HepG2 (cell line): Measurements from ENCODE around the gene DEPDC1. TPM values are rescaled to one million over a fixed set of nuclear protein-coding genes. Genes with fewer than 3 reads are reported as not detected.

Experiments
- ARNTL ChIP-seq: sonication (generic); formaldehyde crosslinking; IDR thresholded peaks from 2 replicates; pipeline ENCODE4 v1.4.0; 2020; ENCODE audit warnings: mild to moderate bottlenecking, missing genetic modification reagents
- BCL6 ChIP-seq: IDR thresholded peaks from 2 replicates; pipeline ENCODE4 v1.6.1; 2016; ENCODE audit warnings: missing genetic modification reagents, missing compliant biosample characterization
- CBFB ChIP-seq: sonication (generic); formaldehyde crosslinking; IDR thresholded peaks from 2 replicates; pipeline ENCODE4 v1.4.0; 2020; ENCODE audit warnings: missing genetic modification reagents
- CENPT ChIP-seq: sonication (generic); formaldehyde crosslinking; IDR thresholded peaks from 2 replicates; pipeline ENCODE4 v1.8.0; 2022; ENCODE audit warnings: low read depth, mild to moderate bottlenecking, moderate library complexity, missing genetic modification reagents
- CHD2 ChIP-seq: IDR thresholded peaks from 2 replicates; pipeline ENCODE4 v1.6.1; 2011; ENCODE audit warnings: low read depth, low read length, improper control_type of control experiment
- HOXA9 ChIP-seq: sonication (generic); formaldehyde crosslinking; IDR thresholded peaks from 2 replicates; pipeline ENCODE4 v1.8.1; 2022; ENCODE audit warnings: missing genetic modification reagents, mild to moderate bottlenecking, moderate library complexity, borderline replicate concordance
- MIXL1 ChIP-seq: IDR thresholded peaks from 2 replicates; pipeline ENCODE4 v1.6.1; 2016
- NBN ChIP-seq: fragments of 450-650 bp; conservative IDR thresholded peaks from 2 replicates; pipeline ENCODE4 v1.6.1; 2017
- NR1H2 ChIP-seq: sonication (generic); formaldehyde crosslinking; IDR thresholded peaks from 2 replicates; pipeline ENCODE4 v1.8.1; 2022; ENCODE audit warnings: low read depth, missing genetic modification reagents, borderline replicate concordance
- POLR2A ChIP-seq, 2 experiments: IDR thresholded peaks; 2 replicates each; pipeline ENCODE4 v1.6.1; 2011; ENCODE audit warnings: low read depth in 2 of 2, low read length in 2 of 2, mild to moderate bottlenecking in 1 of 2, moderate library complexity in 1 of 2; ENCODE audit not compliant: insufficient read depth in 1 of 2
- RBAK ChIP-seq: sonication (generic); formaldehyde crosslinking; IDR thresholded peaks from 2 replicates; pipeline ENCODE4 v1.5.1; 2020; ENCODE audit warnings: mild to moderate bottlenecking, missing genetic modification reagents
- RORA ChIP-seq: sonication (generic); formaldehyde crosslinking; IDR thresholded peaks from 2 replicates; pipeline ENCODE4 v1.5.0; 2020; ENCODE audit warnings: mild to moderate bottlenecking, missing genetic modification reagents, moderate library complexity
- SIX4 ChIP-seq: sonication (generic); formaldehyde crosslinking; IDR thresholded peaks from 2 replicates; pipeline ENCODE4 v1.4.0; 2020; ENCODE audit warnings: missing genetic modification reagents
- TBP ChIP-seq: sonication (generic); formaldehyde crosslinking; IDR thresholded peaks from 2 replicates; pipeline ENCODE4 v1.5.0; 2020; ENCODE audit warnings: missing genetic modification reagents
- TRIM22 ChIP-seq: fragments of 450-650 bp; IDR thresholded peaks from 2 replicates; pipeline ENCODE4 v1.6.1; 2017
- ZKSCAN5 ChIP-seq: sonication (generic); formaldehyde crosslinking; IDR thresholded peaks from 2 replicates; pipeline ENCODE4 v1.5.1; 2020; ENCODE audit warnings: mild to moderate bottlenecking, missing genetic modification reagents
- ZNF12 ChIP-seq: sonication (generic); formaldehyde crosslinking; IDR thresholded peaks from 2 replicates; pipeline ENCODE4 v1.5.0; 2020; ENCODE audit warnings: missing genetic modification reagents
- ZNF225 ChIP-seq: sonication (generic); formaldehyde crosslinking; IDR thresholded peaks from 2 replicates; pipeline ENCODE4 v1.4.0; 2020; ENCODE audit warnings: mild to moderate bottlenecking, missing genetic modification reagents
- ZNF234 ChIP-seq: sonication (generic); formaldehyde crosslinking; conservative IDR thresholded peaks from 2 replicates; pipeline ENCODE4 v1.5.1; 2020; ENCODE audit warnings: mild to moderate bottlenecking, missing genetic modification reagents
- ZNF530 ChIP-seq: sonication (generic); formaldehyde crosslinking; IDR thresholded peaks from 2 replicates; pipeline ENCODE4 v1.5.0; 2020; ENCODE audit warnings: low read depth, mild to moderate bottlenecking, missing genetic modification reagents
- ZNF550 ChIP-seq: sonication (generic); formaldehyde crosslinking; IDR thresholded peaks from 2 replicates; pipeline ENCODE4 v1.4.0; 2020; ENCODE audit warnings: mild to moderate bottlenecking, missing genetic modification reagents, borderline replicate concordance
- ZNF567 ChIP-seq: sonication (generic); formaldehyde crosslinking; IDR thresholded peaks from 2 replicates; pipeline ENCODE4 v1.8.1; 2023; ENCODE audit warnings: mild to moderate bottlenecking, missing genetic modification reagents, borderline replicate concordance
- ZNF569 ChIP-seq: sonication (generic); formaldehyde crosslinking; IDR thresholded peaks from 2 replicates; pipeline ENCODE4 v1.5.0; 2020; ENCODE audit warnings: mild to moderate bottlenecking, missing genetic modification reagents, moderate library complexity, borderline replicate concordance
- ZNF644 ChIP-seq: IDR thresholded peaks from 2 replicates; pipeline ENCODE4 v1.6.1; 2016; ENCODE audit warnings: low read depth
- ZNF720 ChIP-seq: sonication (generic); formaldehyde crosslinking; IDR thresholded peaks from 2 replicates; pipeline ENCODE4 v1.4.0; 2020; ENCODE audit warnings: missing genetic modification reagents
- ZNF782 ChIP-seq: sonication (generic); formaldehyde crosslinking; IDR thresholded peaks from 2 replicates; pipeline ENCODE4 v1.4.0; 2020; ENCODE audit warnings: missing genetic modification reagents, mild to moderate bottlenecking, borderline replicate concordance
- ZNF816 ChIP-seq: sonication (generic); formaldehyde crosslinking; IDR thresholded peaks from 2 replicates; pipeline ENCODE4 v1.8.0; 2022; ENCODE audit warnings: missing genetic modification reagents, mild to moderate bottlenecking, borderline replicate concordance
- polyA plus RNA-seq, 8 experiments: library from polyadenylated mRNA; depleted of rRNA in 3 of 8; stranded (reverse) in 7 of 8; unstranded in 1 of 8; fragments of >200 nt; fragmentation: Illumina TruSeq in 4 of 8; extraction: Trizol in 4 of 8; gene quantifications; 2 replicates each; pipeline versions ENCODE4 v1.2.1 to v1.2.3, GENCODE V29; 2011 to 2016; ENCODE audit warnings: low read depth in 4 of 8, missing spikeins in 1 of 8, mixed read lengths in 1 of 8; ENCODE audit not compliant: insufficient read depth in 1 of 8
- total RNA-seq, 5 experiments: library from RNA; depleted of rRNA; stranded (reverse); fragments of >200 nt; fragmentation: Illumina TruSeq; extraction: Trizol; gene quantifications; 2 replicates each; pipeline ENCODE4 v1.2.3, GENCODE V29; 2016; ENCODE audit warnings: low read depth in 1 of 5
- TF ChIP-seq, protein P1 (sequence below): sonication (generic); formaldehyde crosslinking; IDR thresholded peaks from 2 replicates; pipeline ENCODE4 v1.8.1; 2023; ENCODE audit warnings: mild to moderate bottlenecking, moderate library complexity, missing genetic modification reagents
- TF ChIP-seq, protein P2 (sequence below): sonication (generic); formaldehyde crosslinking; IDR thresholded peaks from 2 replicates; pipeline ENCODE4 v1.4.0; 2020; ENCODE audit warnings: mild to moderate bottlenecking, missing genetic modification reagents

The DEPDC1 gene
- total and polyA plus RNA-seq, 2 of the 13 experiments (the other 11 are each of a cell fraction or from before 2014, with no cell fraction given) = 7.0 to 20.2 TPM

DNA sequence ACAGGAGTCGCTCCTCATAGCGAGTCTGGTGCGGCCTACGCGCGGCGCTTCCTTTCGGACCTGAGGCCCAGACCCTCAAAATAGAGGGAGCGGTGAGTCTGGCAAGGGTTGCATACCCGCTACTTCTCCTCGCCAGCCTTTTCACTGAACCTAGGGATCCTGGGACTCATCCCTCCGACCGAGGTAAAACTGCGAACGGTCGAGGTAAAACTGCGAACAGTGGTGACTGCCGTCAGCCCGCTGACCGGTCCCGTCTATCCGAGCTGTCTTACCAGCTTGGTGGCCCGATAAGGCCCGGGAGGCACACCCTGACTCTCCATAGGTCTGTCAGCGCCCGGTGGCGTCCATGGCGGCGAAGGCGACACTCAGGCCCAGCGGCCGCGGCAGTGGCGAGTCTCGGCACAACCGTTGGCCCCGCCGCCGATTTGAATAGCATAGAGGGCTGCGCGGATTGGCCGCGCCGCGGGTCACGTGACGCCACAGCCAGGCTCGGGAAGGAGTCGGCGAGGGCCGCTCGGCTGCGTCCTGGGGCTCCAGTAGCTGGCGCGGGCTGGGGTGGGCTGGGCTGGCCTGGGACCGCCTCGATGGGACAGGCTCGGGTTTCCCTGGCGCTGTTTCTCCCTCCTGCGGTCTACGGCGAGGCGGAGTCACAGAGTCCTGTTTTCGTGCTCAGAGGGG, at the start of gene DEPDC1 (continued):
- TF ChIP-seq TRIM22 (no peak), ZNF816 (CRISPR knock-in tag) (peak; percentile 31; the same call in 1 of the 2 replicates), ARNTL (CRISPR knock-in tag) (peak; percentile 49; the same call in 1 of the 2 replicates), ZNF12 (CRISPR knock-in tag) (0 out of 2 replicates have a peak, but pooled peaks have one; percentile 34), ZNF720 (CRISPR knock-in tag) (0 out of 2 replicates have a peak, but pooled peaks have one; percentile 60), CBFB (no peak), MIXL1 (CRISPR knock-in tag) (no peak), ZNF644 (CRISPR knock-in tag) (0 out of 2 replicates have a peak, but pooled peaks have one; percentile 9), RBAK (CRISPR knock-in tag) (no peak), CENPT (no peak), ZNF234 (CRISPR knock-in tag) (no peak), POLR2A (IDR thresholded peaks at IDR 0.05; ENCODE audit: insufficient read depth in 1 of 2, low read depth in 2 of 2, low read length in 2 of 2) (peak; percentile 63 to 75; a peak in 3 of 4 replicates), NBN (no peak), BCL6 (CRISPR knock-in tag) (no peak), SIX4 (no peak), ZNF569 (CRISPR knock-in tag) (no peak), ZNF567 (CRISPR knock-in tag) (no peak), ZNF530 (CRISPR knock-in tag) (no peak), RORA (CRISPR knock-in tag) (no peak; the same call in 1 of the 2 replicates), ZNF550 (CRISPR knock-in tag) (0 out of 2 replicates have a peak, but pooled peaks have one; percentile 10), ZKSCAN5 (CRISPR knock-in tag) (no peak), HOXA9 (CRISPR knock-in tag) (peak; percentile 48; the same call in 1 of the 2 replicates), CHD2 (no peak), TBP (CRISPR knock-in tag) (no peak), ZNF782 (peak; percentile 87; the same call in 1 of the 2 replicates), NR1H2 (no peak), ZNF225 (no peak)
- TF ChIP-seq, protein P1, sequence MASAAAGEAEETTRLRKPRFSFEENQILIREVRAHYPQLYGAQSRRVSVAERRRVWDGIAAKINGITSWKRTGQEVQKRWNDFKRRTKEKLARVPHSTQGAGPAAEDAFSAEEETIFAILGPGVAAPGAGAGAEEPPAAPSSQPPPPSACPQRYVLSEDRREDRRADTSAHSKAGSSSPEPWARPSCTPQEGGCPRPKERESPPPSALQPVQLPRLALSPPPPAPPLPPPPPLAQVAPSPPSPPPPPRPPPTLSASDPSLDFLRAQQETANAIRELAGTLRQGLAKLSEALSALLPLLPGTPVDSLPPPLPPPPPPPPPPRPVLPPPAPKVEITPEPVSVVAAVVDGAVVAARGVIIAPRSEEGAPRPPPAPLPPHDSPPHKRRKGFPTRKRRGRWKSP = peak; percentile 70
- TF ChIP-seq, protein P2, sequence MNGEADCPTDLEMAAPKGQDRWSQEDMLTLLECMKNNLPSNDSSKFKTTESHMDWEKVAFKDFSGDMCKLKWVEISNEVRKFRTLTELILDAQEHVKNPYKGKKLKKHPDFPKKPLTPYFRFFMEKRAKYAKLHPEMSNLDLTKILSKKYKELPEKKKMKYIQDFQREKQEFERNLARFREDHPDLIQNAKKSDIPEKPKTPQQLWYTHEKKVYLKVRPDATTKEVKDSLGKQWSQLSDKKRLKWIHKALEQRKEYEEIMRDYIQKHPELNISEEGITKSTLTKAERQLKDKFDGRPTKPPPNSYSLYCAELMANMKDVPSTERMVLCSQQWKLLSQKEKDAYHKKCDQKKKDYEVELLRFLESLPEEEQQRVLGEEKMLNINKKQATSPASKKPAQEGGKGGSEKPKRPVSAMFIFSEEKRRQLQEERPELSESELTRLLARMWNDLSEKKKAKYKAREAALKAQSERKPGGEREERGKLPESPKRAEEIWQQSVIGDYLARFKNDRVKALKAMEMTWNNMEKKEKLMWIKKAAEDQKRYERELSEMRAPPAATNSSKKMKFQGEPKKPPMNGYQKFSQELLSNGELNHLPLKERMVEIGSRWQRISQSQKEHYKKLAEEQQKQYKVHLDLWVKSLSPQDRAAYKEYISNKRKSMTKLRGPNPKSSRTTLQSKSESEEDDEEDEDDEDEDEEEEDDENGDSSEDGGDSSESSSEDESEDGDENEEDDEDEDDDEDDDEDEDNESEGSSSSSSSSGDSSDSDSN = peak; percentile 89
